H1 (cell line): ENCODE data around the gene SBF1. TPM values are rescaled to one million over a fixed set of nuclear protein-coding genes. Genes with fewer than 3 reads are reported as not detected.

ENCODE experiments used
- CBX5 ChIP-seq: fragments of 300-800, 300-1000 bp; sonication (generic); IDR thresholded peaks from 2 replicates; pipeline ENCODE4 v1.7.1; 2016; ENCODE audit warnings: antibody characterized with exemption, low read length, low read depth
- CHD2 ChIP-seq: IDR thresholded peaks from 2 replicates; pipeline ENCODE4 v1.6.1; 2012; ENCODE audit warnings: low read length, improper control_type of control experiment
- CHD7 ChIP-seq: fragments of 300-600 bp; sonication (generic); IDR thresholded peaks from 2 replicates; pipeline ENCODE4 v1.7.1; 2012; ENCODE audit warnings: low read length, moderate library complexity, mild to moderate bottlenecking, inconsistent platforms; ENCODE audit not compliant: insufficient replicate concordance
- EP300 ChIP-seq, 2 experiments: IDR thresholded peaks; 1 replicate in 1 of 2; 2 replicates in 1 of 2; pipeline ENCODE4 v1.6.1; 2011 to 2012; ENCODE audit warnings: low read depth in 2 of 2, low read length in 2 of 2, mild to moderate bottlenecking in 2 of 2, borderline replicate concordance in 1 of 2, inconsistent platforms in 1 of 2, moderate library complexity in 1 of 2
- NRF1 ChIP-seq: IDR thresholded peaks from 2 replicates; pipeline ENCODE4 v1.6.1; 2011; ENCODE audit warnings: mild to moderate bottlenecking, low read depth, low read length, improper control_type of control experiment
- SRF ChIP-seq: IDR thresholded peaks from 2 replicates; pipeline ENCODE4 v1.6.1; 2011; ENCODE audit warnings: mild to moderate bottlenecking, low read depth, low read length, moderate library complexity
- TEAD4 ChIP-seq: IDR thresholded peaks from 2 replicates; pipeline ENCODE4 v1.6.1; 2012; ENCODE audit warnings: low read depth, low read length, inconsistent platforms, mixed read lengths
- polyA plus RNA-seq, 7 experiments: library from polyadenylated mRNA; depleted of rRNA in 3 of 7; stranded (reverse) in 5 of 7; unstranded in 2 of 7; fragments of >200 nt in 5 of 7; fragments of 200-250 nt in 2 of 7; gene quantifications; 1 replicate in 5 of 7; 2 replicates in 1 of 7; 4 replicates in 1 of 7; pipeline versions ENCODE4 v1.2.1 to v1.2.3, GENCODE V29; 2011 to 2013; ENCODE audit warnings: missing spikeins in 2 of 7, mixed read lengths in 2 of 7
- total RNA-seq: library from RNA; stranded (reverse); fragmentation: NEBNext Ultra II Directional; extraction: Animal tissue kit (Norgen Biotek cat#: 25700); gene quantifications from 2 replicates; pipeline ENCODE4 v1.2.1, GENCODE V29; 2021

Gene SBF1
- total and polyA plus RNA-seq, 2 of the 8 experiments (the other 6 are each of a cell fraction or from before 2014, with no cell fraction given) = 29.1 to 71.5 TPM

GRCh38 chr22:50464451-50464850, 10.4 kb downstream of the SBF1 start (continued):
- TF ChIP-seq CHD7 (no peak), CBX5 (no peak), SRF (no peak), NRF1 (no peak), EP300 (IDR thresholded peaks at IDR 0.05; ENCODE audit: borderline replicate concordance in 1 of 2, low read depth in 2 of 2, low read length in 2 of 2) (no peak), CHD2 (no peak), TEAD4 (no peak)
- TF ChIP-seq, all 59 proteins: peak for 0
